Tibial nerve (tissue), 4 donors: ENCODE data around the gene MYO1D.

Experiments
- EP300 ChIP-seq, 2 donors: sonication (generic); formaldehyde crosslinking; IDR thresholded peaks; one replicate each; pipeline ENCODE4 v1.6.1; 2017; ENCODE audit warnings: antibody characterized with exemption in 2 of 2, mild to moderate bottlenecking in 1 of 2
- POLR2A ChIP-seq, 2 donors: fragments of 450-650 bp; IDR thresholded peaks; one replicate each; pipeline ENCODE4 v1.6.1; 2017; ENCODE audit warnings: antibody characterized with exemption in 2 of 2, mild to moderate bottlenecking in 2 of 2, moderate library complexity in 2 of 2
- TF ChIP-seq, protein P1 (sequence below), 5 experiments: fragments of 200-600 bp in 3 of 5; fragments of 450-650 bp in 2 of 5; sonication (generic) in 3 of 5; IDR thresholded peaks; one replicate each; pipeline ENCODE4 v1.5.1; 2016 to 2019; ENCODE audit warnings: antibody characterized with exemption in 5 of 5, mild to moderate bottlenecking in 3 of 5, moderate library complexity in 2 of 5

DNA sequence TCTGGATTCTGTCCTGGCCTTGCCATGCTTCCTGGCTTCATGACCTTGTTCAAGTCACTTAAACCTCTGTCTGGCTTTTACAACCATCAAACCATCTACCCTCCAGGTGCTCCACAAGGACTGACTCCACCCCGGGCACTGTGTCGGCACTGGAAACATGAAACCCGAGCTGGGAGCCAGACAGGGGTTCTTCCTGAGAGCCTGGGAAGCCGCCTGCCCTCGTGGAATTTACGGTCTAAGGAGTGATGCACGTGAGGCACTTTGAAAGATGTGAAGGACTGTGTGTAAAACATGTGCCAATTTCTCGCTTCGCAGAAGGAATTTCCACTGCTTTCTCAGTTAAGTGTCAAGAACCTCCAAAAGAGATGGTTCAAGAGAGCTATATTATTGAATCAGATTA lies 378.5 kb downstream of the MYO1D start:
- TF ChIP-seq EP300 (IDR thresholded peaks at IDR 0.05) (no peak), POLR2A (IDR thresholded peaks at IDR 0.05) (no peak)
- TF ChIP-seq, protein P1, sequence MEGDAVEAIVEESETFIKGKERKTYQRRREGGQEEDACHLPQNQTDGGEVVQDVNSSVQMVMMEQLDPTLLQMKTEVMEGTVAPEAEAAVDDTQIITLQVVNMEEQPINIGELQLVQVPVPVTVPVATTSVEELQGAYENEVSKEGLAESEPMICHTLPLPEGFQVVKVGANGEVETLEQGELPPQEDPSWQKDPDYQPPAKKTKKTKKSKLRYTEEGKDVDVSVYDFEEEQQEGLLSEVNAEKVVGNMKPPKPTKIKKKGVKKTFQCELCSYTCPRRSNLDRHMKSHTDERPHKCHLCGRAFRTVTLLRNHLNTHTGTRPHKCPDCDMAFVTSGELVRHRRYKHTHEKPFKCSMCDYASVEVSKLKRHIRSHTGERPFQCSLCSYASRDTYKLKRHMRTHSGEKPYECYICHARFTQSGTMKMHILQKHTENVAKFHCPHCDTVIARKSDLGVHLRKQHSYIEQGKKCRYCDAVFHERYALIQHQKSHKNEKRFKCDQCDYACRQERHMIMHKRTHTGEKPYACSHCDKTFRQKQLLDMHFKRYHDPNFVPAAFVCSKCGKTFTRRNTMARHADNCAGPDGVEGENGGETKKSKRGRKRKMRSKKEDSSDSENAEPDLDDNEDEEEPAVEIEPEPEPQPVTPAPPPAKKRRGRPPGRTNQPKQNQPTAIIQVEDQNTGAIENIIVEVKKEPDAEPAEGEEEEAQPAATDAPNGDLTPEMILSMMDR (IDR thresholded peaks at IDR 0.05): no peak
